ENCODE data around the gene PTGDR2. TPM values are rescaled to one million over a fixed set of nuclear protein-coding genes. Genes with fewer than 3 reads are reported as not detected.

The PTGDR2 gene
- total RNA-seq, 1 donor from 2014 or later, result 0.83 TPM

GRCh38 chr11:60810569-60810968 lies 45.2 kb downstream of the PTGDR2 start:
- no peak for DNase-seq (ENCODE audit: low spot score)

GRCh38 chr11:60810151-60810550 lies 45.6 kb downstream of the PTGDR2 start:
- no peak for DNase-seq (ENCODE audit: low spot score)

GRCh38 chr11:60809691-60810090 lies 46.1 kb downstream of the PTGDR2 start:
- DNase-seq (ENCODE audit: low spot score), result no peak

GRCh38 chr11:60809249-60809648 lies 46.5 kb downstream of the PTGDR2 start:
- DNase-seq (ENCODE audit: low spot score), result no peak

GRCh38 chr11:60803273-60803936 lies 52.3 kb downstream of the PTGDR2 start:
- no peak for DNase-seq (ENCODE audit: low spot score)

GRCh38 chr11:60801194-60801593 lies 54.6 kb downstream of the PTGDR2 start:
- no peak for DNase-seq (ENCODE audit: low spot score)

Other genes starting within 250 kb of the PTGDR2 start
- 61.4 TPM for gene MS4A8, start 156.3 kb downstream of the PTGDR2 start, total RNA-seq
- gene MS4A18, start 131.2 kb downstream of the PTGDR2 start, total RNA-seq, result not detected
- gene MS4A15, start 99.1 kb downstream of the PTGDR2 start, total RNA-seq, result not detected
- not detected for gene MS4A10, start 70.6 kb downstream of the PTGDR2 start, total RNA-seq
- gene CCDC86, start 13.8 kb downstream of the PTGDR2 start, total RNA-seq, result 13.0 TPM
- 0.17 TPM for gene ZP1, start 11.6 kb upstream of the PTGDR2 start, total RNA-seq
- 70.6 TPM for gene PRPF19, start 50.6 kb upstream of the PTGDR2 start, total RNA-seq
- 103 TPM for gene TMEM109, start 58.2 kb upstream of the PTGDR2 start, total RNA-seq
- 18.5 TPM for gene TMEM132A, start 68.5 kb upstream of the PTGDR2 start, total RNA-seq
- gene SLC15A3, start 96.2 kb upstream of the PTGDR2 start, total RNA-seq, result 23.2 TPM
- 5.3 TPM for gene CD6, start 115.7 kb upstream of the PTGDR2 start, total RNA-seq
- 3.5 TPM for gene CD5, start 246.5 kb upstream of the PTGDR2 start, total RNA-seq